GM21447 (cell line): ENCODE results near the gene ABCA3.

Experiments used
- ATAC-seq: cut with Tn5 transposase; IDR thresholded peaks from one replicate; pipeline ENCODE4 v1.9.1; 2021; ENCODE audit not compliant: unreplicated experiment

The ABCA3 gene

DNA sequence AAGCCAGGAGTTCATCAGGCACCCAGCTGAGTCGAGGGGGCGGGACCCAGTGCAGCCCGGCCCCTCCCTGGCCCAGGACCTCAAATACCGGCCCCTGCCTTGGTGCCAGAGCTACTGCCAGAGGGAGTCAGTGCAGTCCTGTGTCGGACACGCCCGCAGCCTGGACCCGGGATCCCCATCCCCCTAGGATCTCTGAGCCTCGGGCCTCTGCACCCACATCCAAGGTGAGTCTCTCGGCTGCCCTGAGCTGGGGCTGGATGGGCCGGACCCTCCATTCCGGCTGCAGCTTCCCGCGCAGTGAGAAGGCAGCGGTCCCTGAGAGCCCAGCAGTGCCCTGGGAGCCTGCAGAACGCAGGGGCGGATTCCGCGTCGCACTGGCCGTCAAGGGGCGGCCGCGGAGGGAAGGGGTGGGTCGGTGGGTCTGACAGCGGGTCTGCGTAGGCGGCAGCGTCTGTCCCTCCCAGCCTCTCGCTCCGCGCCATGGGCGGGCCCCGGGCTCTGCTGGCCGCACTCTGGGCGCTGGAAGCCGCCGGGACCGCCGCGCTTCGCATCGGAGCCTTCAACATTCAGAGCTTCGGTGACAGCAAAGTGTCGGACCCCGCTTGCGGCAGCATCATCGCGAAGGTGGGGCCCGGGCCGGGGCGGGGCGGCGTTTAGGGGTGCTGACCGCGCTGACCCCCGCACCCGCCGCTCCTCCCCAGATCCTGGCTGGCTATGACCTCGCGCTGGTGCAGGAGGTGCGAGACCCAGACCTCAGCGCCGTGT, 104.0 kb downstream of the ABCA3 start, which contains the start of gene DNASE1L2:
Gene DNASE1L2, plus strand, starts transcription at position 108 of the 765 bp plus-strand sequence. Its CDS starts 373 bp downstream, at position 481.
- ATAC-seq: no peak

GRCh38 chr16:2235695-2236336, 104.7 kb downstream of the ABCA3 start:
- no peak for ATAC-seq

GRCh38 chr16:2235234-2235651, 105.3 kb downstream of the ABCA3 start:
- ATAC-seq: no peak

GRCh38 chr16:2234813-2235170, 105.7 kb downstream of the ABCA3 start:
- ATAC-seq: no peak

DNA sequence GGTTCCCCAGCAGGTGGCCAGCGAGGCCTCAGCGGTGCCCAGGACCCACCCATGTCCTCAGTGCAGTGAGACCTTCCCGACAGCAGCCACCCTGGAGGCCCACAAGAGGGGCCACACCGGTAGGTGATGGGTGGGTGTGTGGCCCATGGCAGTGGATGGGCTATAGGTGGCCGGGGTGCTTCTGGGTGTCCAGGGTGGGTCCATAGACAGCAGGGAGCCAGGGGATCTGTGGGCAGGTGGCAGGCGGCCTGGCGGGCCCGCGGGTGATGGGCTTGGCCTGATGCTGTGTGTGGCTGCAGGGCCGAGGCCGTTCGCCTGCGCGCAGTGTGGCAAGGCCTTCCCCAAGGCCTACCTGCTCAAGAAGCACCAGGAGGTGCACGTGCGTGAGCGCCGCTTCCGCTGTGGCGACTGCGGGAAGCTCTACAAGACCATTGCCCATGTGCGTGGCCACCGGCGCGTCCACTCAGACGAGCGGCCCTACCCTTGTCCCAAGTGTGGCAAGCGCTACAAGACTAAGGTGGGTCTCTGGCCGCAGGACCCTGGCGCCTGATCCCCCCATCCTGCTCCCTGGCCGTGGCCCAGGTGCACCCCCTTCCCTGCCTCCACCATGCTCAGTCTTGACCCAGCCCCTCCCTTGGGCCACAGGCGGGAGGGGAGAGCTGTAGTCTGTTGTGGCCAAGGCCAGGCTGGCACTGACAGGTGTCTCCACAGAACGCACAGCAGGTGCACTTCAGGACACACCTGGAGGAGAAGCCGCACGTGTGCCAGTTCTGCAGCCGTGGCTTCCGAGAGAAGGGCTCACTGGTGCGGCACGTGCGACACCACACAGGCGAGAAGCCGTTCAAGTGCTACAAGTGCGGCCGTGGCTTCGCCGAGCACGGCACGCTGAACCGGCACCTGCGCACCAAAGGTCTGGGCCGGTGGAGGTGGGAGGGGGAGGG, 106.4 kb downstream of the ABCA3 start:
- no peak for ATAC-seq

DNA sequence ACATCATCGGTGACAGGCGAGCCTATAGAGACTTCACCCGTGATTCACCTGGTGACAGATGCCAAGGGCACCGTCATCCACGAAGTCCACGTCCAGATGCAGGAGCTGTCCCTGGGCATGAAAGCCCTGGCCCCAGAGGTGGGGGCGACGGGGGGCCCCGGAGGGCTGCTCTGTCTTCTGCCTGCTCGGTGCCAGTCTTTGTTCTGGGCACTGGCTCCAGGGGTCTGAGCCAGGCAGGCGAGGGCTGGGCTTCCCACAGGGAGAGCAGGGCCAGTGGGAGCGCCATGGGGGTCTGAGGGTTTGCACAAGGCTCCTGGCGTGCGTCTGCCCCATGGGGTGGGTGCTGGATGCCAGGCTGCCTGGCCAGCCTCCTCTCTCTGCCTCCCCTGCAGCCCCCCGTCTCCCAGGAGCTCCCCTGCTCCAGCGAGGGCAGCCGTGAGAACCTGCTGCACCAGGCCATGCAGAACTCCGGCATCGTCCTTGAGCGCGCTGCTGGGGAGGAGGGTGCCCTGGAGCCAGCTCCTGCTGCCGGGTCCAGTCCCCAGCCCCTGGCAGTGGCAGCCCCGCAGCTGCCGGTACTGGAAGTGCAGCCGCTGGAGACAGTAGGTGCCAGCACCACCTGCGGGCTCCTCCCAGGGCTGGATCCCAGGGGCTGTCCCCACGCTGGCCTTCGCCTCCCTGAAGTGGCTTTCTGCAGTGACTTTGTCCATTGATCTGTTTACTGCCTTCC, 107.3 kb downstream of the ABCA3 start:
- no peak for ATAC-seq

DNA sequence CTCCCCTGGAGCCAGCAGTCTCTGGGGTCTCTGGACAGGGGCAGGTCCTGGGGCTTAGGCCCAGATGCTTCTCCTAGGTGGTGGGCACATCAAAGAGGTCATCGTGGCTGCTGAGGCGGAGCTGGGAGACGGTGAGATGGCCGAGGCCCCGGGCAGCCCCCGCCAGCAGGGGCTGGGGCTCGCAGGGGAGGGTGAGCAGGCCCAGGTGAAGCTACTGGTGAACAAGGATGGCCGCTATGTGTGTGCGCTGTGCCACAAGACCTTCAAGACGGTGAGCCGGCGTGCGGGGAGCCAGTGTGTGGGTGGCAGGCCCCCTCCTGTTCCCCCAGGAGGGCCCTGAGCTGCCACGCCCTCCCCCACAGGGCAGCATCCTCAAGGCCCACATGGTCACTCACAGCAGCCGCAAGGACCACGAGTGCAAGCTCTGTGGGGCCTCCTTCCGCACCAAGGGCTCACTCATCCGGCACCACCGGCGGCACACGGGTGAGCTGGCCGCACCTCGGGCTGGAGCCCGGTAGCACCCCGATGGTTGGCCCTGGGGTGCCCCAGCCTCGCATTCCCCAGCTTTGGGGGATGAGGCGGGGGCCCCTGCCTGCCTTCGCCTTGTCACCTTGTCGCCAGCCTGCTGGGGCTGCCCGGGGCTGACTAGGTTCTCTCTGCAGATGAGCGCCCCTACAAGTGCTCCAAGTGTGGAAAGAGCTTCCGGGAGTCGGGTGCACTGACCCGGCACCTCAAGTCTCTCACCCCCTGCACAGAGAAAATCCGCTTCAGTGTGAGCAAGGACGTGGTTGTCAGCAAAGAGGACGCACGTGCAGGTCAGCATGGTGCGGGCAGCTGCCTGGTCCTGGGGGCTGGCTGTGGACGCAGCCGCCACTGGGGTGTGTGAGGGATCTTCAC, 108.2 kb downstream of the ABCA3 start:
- no peak for ATAC-seq

- no peak for ATAC-seq
These were observed 109.3 kb downstream of the ABCA3 start for GRCh38 chr16:2231016-2231931.

DNA sequence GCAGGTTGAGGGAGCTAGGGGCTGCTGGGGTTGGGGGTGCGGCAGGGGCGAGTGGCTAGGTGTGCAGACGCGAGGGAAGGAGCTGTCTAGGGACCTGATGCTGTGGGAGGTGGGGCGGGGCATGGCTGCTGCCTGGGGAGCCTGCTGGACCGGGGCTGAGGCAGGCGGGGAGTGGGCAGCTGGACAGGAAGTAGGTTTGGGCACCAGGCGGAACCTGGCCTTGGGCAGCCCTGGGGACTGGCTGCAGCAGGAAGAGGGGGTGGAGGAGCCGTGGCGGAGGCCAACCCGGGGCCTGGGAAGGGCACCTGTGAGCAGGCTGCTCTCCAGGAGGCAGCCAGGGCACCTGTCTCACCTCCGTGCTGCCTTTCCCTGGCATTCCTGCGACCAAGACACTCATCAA, 110.2 kb downstream of the ABCA3 start:
- no peak for ATAC-seq

- no peak for ATAC-seq
These were observed 110.8 kb downstream of the ABCA3 start for GRCh38 chr16:2229632-2230250.

DNA sequence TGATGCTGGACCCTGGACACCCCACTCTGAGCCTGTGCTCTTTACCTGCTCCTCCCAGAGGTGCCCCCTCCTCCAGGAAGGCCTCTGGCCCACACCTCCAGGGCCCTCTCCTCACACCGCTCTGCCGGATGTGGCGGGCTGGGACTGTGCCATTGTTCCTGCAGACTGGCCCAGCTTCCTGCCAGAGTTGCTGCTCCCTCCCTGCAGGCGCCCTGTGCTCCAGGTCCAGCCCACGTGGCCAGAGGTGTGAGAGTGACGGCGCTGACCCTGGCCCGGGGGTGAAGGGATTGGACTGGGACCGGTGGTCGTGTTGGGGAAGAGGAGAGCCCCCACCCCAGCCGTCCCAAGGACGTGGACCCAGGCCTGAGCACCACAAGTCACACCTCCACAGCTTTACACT, 111.4 kb downstream of the ABCA3 start:
- no peak for ATAC-seq

- ATAC-seq: no peak
These were observed 112.2 kb downstream of the ABCA3 start for GRCh38 chr16:2228161-2228824.

DNA sequence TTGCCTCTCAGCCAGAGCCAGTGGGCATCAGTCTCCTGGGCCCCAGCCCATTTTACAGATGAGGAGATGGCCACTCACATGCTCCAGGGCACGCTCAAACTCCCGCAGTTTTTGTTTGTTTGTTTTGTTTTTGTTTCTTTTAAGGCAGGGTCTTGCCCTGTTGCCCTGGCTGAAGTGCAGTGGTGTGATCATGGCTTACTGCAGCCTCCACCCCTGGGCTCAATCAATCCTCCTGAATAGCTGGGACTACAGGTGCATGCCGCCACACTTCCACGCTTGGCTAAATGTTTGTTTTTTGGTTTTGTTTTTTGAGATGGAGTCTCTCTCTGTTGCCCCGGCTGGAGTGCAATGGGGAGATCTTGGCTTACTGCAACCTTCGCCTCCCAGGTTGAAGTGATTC, 113.6 kb downstream of the ABCA3 start:
- ATAC-seq: no peak

DNA sequence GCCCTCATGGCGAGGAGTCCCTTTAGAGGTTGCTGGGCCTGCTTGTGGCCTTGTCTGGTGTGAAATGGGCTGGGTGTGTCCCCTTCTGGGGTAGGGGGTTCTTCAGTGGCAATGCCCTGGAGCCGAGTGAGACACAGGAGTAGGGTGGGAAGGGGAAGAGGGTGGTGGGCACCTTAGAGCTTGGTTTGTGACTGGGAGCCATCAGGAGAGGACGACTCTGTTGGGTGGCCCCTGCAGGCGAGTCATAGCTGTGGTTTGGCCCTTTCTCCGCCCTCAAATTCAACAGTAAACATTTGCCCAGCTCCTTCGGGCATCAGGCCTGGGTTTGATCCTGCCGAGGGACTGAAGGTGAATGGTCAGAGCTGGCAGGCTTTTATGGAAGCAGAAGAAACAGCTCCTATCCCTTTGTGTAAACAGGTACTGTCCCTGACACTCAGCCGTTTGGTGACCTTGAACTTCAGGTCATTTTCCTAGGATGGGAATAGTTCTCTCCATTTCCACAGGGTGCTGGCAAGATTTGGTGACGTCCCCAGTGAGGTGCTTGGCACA, 114.2 kb downstream of the ABCA3 start:
- no peak for ATAC-seq
